Heart left ventricle (tissue), 16 donors: ENCODE results near the gene SERPINA5. TPM values are rescaled to one million over a fixed set of nuclear protein-coding genes. Genes with fewer than 3 reads are reported as not detected.
"Not testable (repeated sequence)": the region's sequence is repeated elsewhere in the genome, so short reads cannot be mapped to it uniquely, and the experiment has no call there.

Source experiments
- ATAC-seq, 4 donors: fragments of 200-7000 bp; cut with Tn5 transposase; one replicate each; pipeline ENCODE4 v1.9.1; 2020 to 2022; ENCODE audit warnings: moderate library complexity in 4 of 4, mild to moderate bottlenecking in 3 of 4, moderate number of reproducible peaks in 1 of 4
- DNase-seq, 5 donors: peaks; one replicate each; pipeline ENCODE4 v3.0.0-alpha.2; 2020
- H3K27ac ChIP-seq, 12 donors: fragments of 200-600 bp; sonication (generic) in 4 of 12; one replicate each; pipeline versions ENCODE4 v1.5.0 to v1.8.0; 2016 to 2022; ENCODE audit warnings: mild to moderate bottlenecking in 2 of 12
- H3K27me3 ChIP-seq, 9 donors: fragments of 200-600 bp; sonication (generic) in 2 of 9; one replicate each; pipeline versions ENCODE4 v1.5.1 to v1.8.0; 2016 to 2022; ENCODE audit warnings: mild to moderate bottlenecking in 3 of 9
- H3K36me3 ChIP-seq, 9 donors: fragments of 200-600 bp; sonication (generic) in 2 of 9; one replicate each; pipeline versions ENCODE4 v1.5.0 to v1.8.0; 2018 to 2022; ENCODE audit warnings: mild to moderate bottlenecking in 2 of 9
- H3K4me1 ChIP-seq, 12 donors: fragments of 200-600 bp; sonication (generic) in 4 of 12; one replicate each; pipeline versions ENCODE4 v1.5.0 to v1.8.0; 2016 to 2022; ENCODE audit warnings: mild to moderate bottlenecking in 3 of 12
- H3K4me3 ChIP-seq, 12 donors: fragments of 200-600 bp; sonication (generic) in 4 of 12; one replicate each; pipeline versions ENCODE4 v1.5.0 to v1.8.0; 2017 to 2022; ENCODE audit warnings: mild to moderate bottlenecking in 9 of 12, moderate library complexity in 4 of 12
- H3K9me3 ChIP-seq, 12 donors: fragments of 200-600 bp; sonication (generic) in 4 of 12; one replicate each; pipeline versions ENCODE4 v1.5.0 to v1.8.0; 2016 to 2022; ENCODE audit warnings: mild to moderate bottlenecking in 1 of 12
- CTCF ChIP-seq, 12 donors: fragments of 200-600 bp; sonication (generic) in 4 of 12; IDR thresholded peaks; one replicate each; pipeline versions ENCODE4 v1.5.0 to v1.8.0; 2018 to 2022; ENCODE audit warnings: antibody characterized with exemption in 12 of 12, mild to moderate bottlenecking in 5 of 12
- POLR2A ChIP-seq, 2 donors: fragments of 450-650 bp; IDR thresholded peaks; one replicate each; pipeline ENCODE4 v1.6.1; 2017; ENCODE audit warnings: antibody characterized with exemption in 2 of 2, mild to moderate bottlenecking in 2 of 2, moderate library complexity in 2 of 2
- WGBS, 4 donors: extraction: QIAGEN DNeasy Blood & Tissue Kit in 2 of 4; methylation state at CpG; one replicate each; pipeline versions ENCODE4 v1.1.5 to v1.1.7; 2013 to 2018; 5-methylcytosine and 5-hydroxymethylcytosine counted together
- intact Hi-C, 10 donors: fragments of 100-400 bp; cut with DNase I; formaldehyde crosslinking; loops; one replicate each; pipeline versions ENCODE4 v1.11.1 to v1.14.2; 2022
- polyA plus RNA-seq, 2 donors: library from polyadenylated mRNA; stranded (reverse); fragments of 200-250 nt; gene quantifications; one replicate each; pipeline ENCODE4 v1.2.3, GENCODE V29; 2013
- total RNA-seq, 9 donors: library from RNA; depleted of rRNA in 2 of 9; stranded (reverse); fragments of >200 nt in 2 of 9; fragmentation: NEBNext Ultra II Directional in 3 of 9; extraction: Animal tissue kit (Norgen Biotek cat#: 25700) in 3 of 9; gene quantifications; one replicate each; pipeline versions ENCODE4 v1.1.0 to v1.2.4, GENCODE V29; 2016 to 2023
- donor health status: ischemic (EF 13 %, LVEDD 7.1; RV severe dilation, severe dysfunction).
- donor health status: healthy with polysubstance abuse.
- donor health status: DM: no; HTN: yes; CAD: no.
- donor health status: DM: no; HTN: no; CAD: no.
- donor health status: ischemic (EF 25% LVEDD 6.9; RV normal size, moderate dysfunction).
- donor health status: ischemic (EF 25% LVEDD 5.7; RV mildly dilated, moderate dysfunction).
- donor health status: healthy.
- donor health status: DM: yes; HTN: yes; CAD: no.
- donor health status: ischemic (EF 35%, LVEDD 5.7; RV mildly dilated, moderate dysfunction).
- donor health status: nonischemic (EF 11% LVEDD 7.7; RV severe dilation, severe dysfunction).
- donor health status: DM: yes; HTN: yes; CAD: no.
- donor health status: PGD.
- donor health status: ischemic (EF 29% LVEDD 5.4; RV normal size, mild dysfunction).
- donor health status: nonischemic (EF 23%, LVEDD 6.1; RV moderate dilation, normal function).

Gene SERPINA5
- total and polyA plus RNA-seq, 11 donors = 0.54 to 4.5 (median 1.1) TPM

GRCh38 chr14:94600148-94600545, 18.9 kb downstream of the SERPINA5 start:
- DNase-seq = no peak
- 78 to 95% (median 83%) methylated on average over 11 of the region's 11 CpGs for WGBS, 4 donors

GRCh38 chr14:94601884-94602391, 20.7 kb downstream of the SERPINA5 start:
- DNase-seq (peak in 4 of 5 donors; percentile 53 to 80 (median 70)), ATAC-seq (peak; percentile 69 to 84 (median 78))
- Histone ChIP-seq H3K27me3 (no peaks in the 10 kb centered on the region), H3K27ac (peak overlapping the region; percentile 43 to 79 (median 62)), H3K9me3 (no peaks in the 10 kb centered on the region), H3K4me1 (peaks cover 3 to 44% (median 23%) of the 10 kb centered on the region in 12 donors), H3K4me3 (no peak overlapping the region), H3K36me3 (no peaks in the 10 kb centered on the region)
- 14 to 34% (median 22%) methylated on average over 6 of the region's 6 CpGs for WGBS, 4 donors
- intact Hi-C loops = no loop called here
- TF ChIP-seq CTCF (IDR thresholded peaks at IDR 0.05) (no peak), POLR2A (IDR thresholded peaks at IDR 0.05) (no peak)

More at GRCh38 chr14:94600148-94600545, 18.9 kb downstream of the SERPINA5 start:
- TF ChIP-seq CTCF (IDR thresholded peaks at IDR 0.05) (no peak), POLR2A (IDR thresholded peaks at IDR 0.05) (no peak)
- no peaks in the 10 kb centered on the region for H3K9me3 ChIP-seq
- no peaks in the 10 kb centered on the region for H3K36me3 ChIP-seq
- peaks cover 3 to 58% (median 23%) of the 10 kb centered on the region in 12 donors for H3K4me1 ChIP-seq
- intact Hi-C loops = no loop called here
- no peak for ATAC-seq
- no peak overlapping the region for H3K4me3 ChIP-seq
- H3K27me3 ChIP-seq = no peaks in the 10 kb centered on the region
- H3K27ac ChIP-seq = peak overlapping the region in 6 of 12 donors; percentile 49 to 79 (median 69)

- intact Hi-C loops = no loop called here
- H3K27me3 ChIP-seq = no peaks in the 10 kb centered on the region
- no peaks in the 10 kb centered on the region for H3K36me3 ChIP-seq
- no peaks in the 10 kb centered on the region for H3K9me3 ChIP-seq
- H3K4me1 ChIP-seq = peaks cover 3 to 44% (median 23%) of the 10 kb centered on the region in 12 donors
- H3K4me3 ChIP-seq = no peak overlapping the region
- TF ChIP-seq CTCF (IDR thresholded peaks at IDR 0.05) (no peak), POLR2A (IDR thresholded peaks at IDR 0.05) (no peak)
- H3K27ac ChIP-seq = peak overlapping the region in 9 of 12 donors; percentile 53 to 79 (median 64)
- ATAC-seq (no peak), DNase-seq (no peak)
- WGBS, 4 donors = 79 to 91% (median 89%) methylated on average over 5 of the region's 5 CpGs; no CpG with 5 or more reads in 1 of the 4 donors
Measured at GRCh38 chr14:94602722-94603121, 21.5 kb downstream of the SERPINA5 start.

GRCh38 chr14:94605361-94605760, 24.1 kb downstream of the SERPINA5 start:
- 56 to 82% (median 77%) methylated on average over 3 of the region's 3 CpGs for WGBS, 4 donors
- intact Hi-C loops = no loop called here
- DNase-seq = no peak
- ATAC-seq = no peak
- Histone ChIP-seq H3K36me3 (no peaks in the 10 kb centered on the region), H3K4me1 (peaks cover 0 to 23% (median 9%) of the 10 kb centered on the region in 12 donors), H3K4me3 (no peak overlapping the region), H3K9me3 (peaks cover 0 to 3% (median 0%) of the 10 kb centered on the region in 12 donors), H3K27me3 (no peaks in the 10 kb centered on the region), H3K27ac (no peak overlapping the region)
- TF ChIP-seq POLR2A (IDR thresholded peaks at IDR 0.05) = no peak

- H3K4me3 ChIP-seq, H3K9me3 ChIP-seq, intact Hi-C loops, H3K27me3 ChIP-seq, H3K36me3 ChIP-seq, ATAC-seq, DNase-seq, H3K27ac ChIP-seq: not testable (repeated sequence)
- peaks cover 0 to 10% (median 0%) of the 10 kb centered on the region in 12 donors for H3K4me1 ChIP-seq
- 75 to 77% (median 76%) methylated on average over 1 of the region's 1 CpG for WGBS, 4 donors
Measured at GRCh38 chr14:94608966-94609365, 27.7 kb downstream of the SERPINA5 start.
